Keratinocyte (primary cell): ENCODE results near the gene KRTAP5-4. TPM values are rescaled to one million over a fixed set of nuclear protein-coding genes. Genes with fewer than 3 reads are reported as not detected.

Source experiments
- DNase-seq: peaks from one replicate; pipeline ENCODE4 v3.0.0-alpha.2; 2011; ENCODE audit warnings: low read depth, missing footprints, low spot score
- FAIRE-seq: peaks from 2 replicates; lab custom pipeline; 2011; peaks lifted over from hg19 to GRCh38; lab: Jason Lieb, UNC
- H2AFZ ChIP-seq: 2 replicates; pipeline ENCODE4 v1.6.0; 2012; ENCODE audit warnings: low read length, control low read depth, inconsistent platforms; ENCODE audit not compliant: control insufficient read depth
- H3K27ac ChIP-seq: 2 replicates; pipeline ENCODE4 v1.5.1; 2011; ENCODE audit warnings: low read length; ENCODE audit not compliant: control insufficient read depth, insufficient read depth
- H3K27me3 ChIP-seq: 3 replicates; pipeline ENCODE4 v1.6.0; 2011; ENCODE audit warnings: low read length; ENCODE audit not compliant: control insufficient read depth, insufficient read depth; ENCODE audit errors: extremely low read depth
- H3K36me3 ChIP-seq, 2 experiments: 2 replicates in 1 of 2; 3 replicates in 1 of 2; pipeline ENCODE4 v1.5.1; 2011; ENCODE audit warnings: low read length in 2 of 2, mild to moderate bottlenecking in 1 of 2; ENCODE audit not compliant: control insufficient read depth in 2 of 2, insufficient read depth in 2 of 2; ENCODE audit errors: extremely low read depth in 1 of 2
- H3K4me1 ChIP-seq: 3 replicates; pipeline ENCODE4 v1.5.1; 2011; ENCODE audit warnings: low read length; ENCODE audit not compliant: control insufficient read depth, insufficient read depth; ENCODE audit errors: extremely low read depth
- H3K4me2 ChIP-seq: 3 replicates; pipeline ENCODE4 v1.6.0; 2011; ENCODE audit warnings: low read depth, low read length; ENCODE audit not compliant: control insufficient read depth, insufficient read depth; ENCODE audit errors: extremely low read depth
- H3K4me3 ChIP-seq, 3 experiments: fragments of 200-600 bp in 1 of 3; sonication (generic) in 1 of 3; 2 replicates in 2 of 3; 3 replicates in 1 of 3; pipeline ENCODE4 v1.5.1; 2011 to 2016; ENCODE audit warnings: low read length in 3 of 3, mild to moderate bottlenecking in 3 of 3, control low read depth in 2 of 3, inconsistent platforms in 1 of 3, low read depth in 1 of 3, mixed read lengths in 1 of 3, mixed run types in 1 of 3, moderate library complexity in 1 of 3; ENCODE audit not compliant: control insufficient read depth in 2 of 3, insufficient read depth in 2 of 3; ENCODE audit errors: extremely low read depth in 1 of 3
- H3K79me2 ChIP-seq: 2 replicates; pipeline ENCODE4 v1.6.0; 2012; ENCODE audit warnings: low read length; ENCODE audit not compliant: control insufficient read depth, insufficient read depth
- H3K9ac ChIP-seq: 3 replicates; pipeline ENCODE4 v1.6.0; 2011; ENCODE audit warnings: low read length; ENCODE audit not compliant: control insufficient read depth, insufficient read depth; ENCODE audit errors: extremely low read depth
- H3K9me1 ChIP-seq: 3 replicates; pipeline ENCODE4 v1.6.0; 2011; ENCODE audit warnings: low read length; ENCODE audit not compliant: control insufficient read depth, insufficient read depth; ENCODE audit errors: extremely low read depth
- H3K9me3 ChIP-seq: 2 replicates; pipeline ENCODE4 v1.5.1; 2012; ENCODE audit warnings: low read depth, low read length; ENCODE audit not compliant: control insufficient read depth
- H4K20me1 ChIP-seq: 3 replicates; pipeline ENCODE4 v1.6.0; 2011; ENCODE audit warnings: low read length; ENCODE audit not compliant: control insufficient read depth, insufficient read depth; ENCODE audit errors: extremely low read depth
- CTCF ChIP-seq, 3 experiments: IDR thresholded peaks in 1 of 3; conservative IDR thresholded peaks in 1 of 3; optimal IDR thresholded peaks in 1 of 3; 2 replicates in 2 of 3; 3 replicates in 1 of 3; pipeline versions ENCODE3 to v1.5.1; 2011; ENCODE audit warnings: low read length in 3 of 3, mild to moderate bottlenecking in 3 of 3, moderate library complexity in 2 of 3, control low read depth in 1 of 3, inconsistent platforms in 1 of 3; ENCODE audit not compliant: insufficient read depth in 2 of 3; ENCODE audit errors: extremely low read depth in 1 of 3
- EZH2 ChIP-seq: IDR thresholded peaks from one replicate; pipeline ENCODE4 v1.6.1; 2012; ENCODE audit warnings: inconsistent platforms, mild to moderate bottlenecking, low read length, moderate library complexity
- dilution Hi-C: fragments of 300-500 bp; cut with MboI; formaldehyde crosslinking; loops from one replicate; pipeline ENCODE4 v1.7.0; 2020; ENCODE audit warnings: low sequenced_read_pairs; ENCODE audit not compliant: extremely low pct_ligation_motif_present
- polyA plus RNA-seq, 5 experiments: library from polyadenylated mRNA; depleted of rRNA in 3 of 5; stranded (reverse) in 3 of 5; stranded (forward) in 1 of 5; unstranded in 1 of 5; fragments of >200 nt; gene quantifications; 1 replicate in 1 of 5; 2 replicates in 3 of 5; 3 replicates in 1 of 5; pipeline versions ENCODE4 v1.2.1 to v1.2.3, GENCODE V29; 2011 to 2012; ENCODE audit warnings: missing spikeins in 2 of 5, low read depth in 1 of 5, low replicate concordance in 1 of 5

Gene KRTAP5-4
- polyA plus RNA-seq, 1 donor (not counting 4 experiments of a cell fraction or from before 2014, with no cell fraction given), result not detected

- Histone ChIP-seq H3K9ac (no peak overlapping the region), H4K20me1 (no peaks in the 10 kb centered on the region), H3K4me3 (no peak overlapping the region), H3K4me1 (peaks cover 6% of the 10 kb centered on the region), H3K4me2 (no peak overlapping the region), H3K9me1 (no peaks in the 10 kb centered on the region), H3K9me3 (no peaks in the 10 kb centered on the region), H3K36me3 (no peaks in the 10 kb centered on the region), H3K27me3 (peaks cover 14% of the 10 kb centered on the region), H3K79me2 (no peaks in the 10 kb centered on the region), H2AFZ (no peak overlapping the region), H3K27ac (no peak overlapping the region)
- no peak for DNase-seq
- no peak for FAIRE-seq
- dilution Hi-C loops, result no loop called here
- TF ChIP-seq CTCF (optimal IDR thresholded peaks at IDR 0.05 in 1 of 3, IDR thresholded peaks at IDR 0.05 in 1 of 3, conservative IDR thresholded peaks at IDR 0.05 in 1 of 3; ENCODE audit: extremely low read depth in 1 of 3, insufficient read depth in 2 of 3, low read length in 3 of 3) (no peak), EZH2 (no peak)
Measured at GRCh38 chr11:1659506-1659905, 37.6 kb upstream of the KRTAP5-4 start.

GRCh38 chr11:1656670-1657069 lies 34.7 kb upstream of the KRTAP5-4 start:
- DNase-seq (no peak), FAIRE-seq (no peak)
- H3K36me3 ChIP-seq, result no peaks in the 10 kb centered on the region
- no peak overlapping the region for H3K4me3 ChIP-seq
- no peaks in the 10 kb centered on the region for H3K9me3 ChIP-seq
- H3K9ac ChIP-seq, result no peak overlapping the region
- H3K4me2 ChIP-seq, result no peak overlapping the region
- H3K9me1 ChIP-seq, result no peaks in the 10 kb centered on the region
- no peak overlapping the region for H3K27ac ChIP-seq
- peaks cover 6% of the 10 kb centered on the region for H3K4me1 ChIP-seq
- peaks cover 14% of the 10 kb centered on the region for H3K27me3 ChIP-seq
- no peak for TF ChIP-seq CTCF (optimal IDR thresholded peaks at IDR 0.05 in 1 of 3, IDR thresholded peaks at IDR 0.05 in 1 of 3, conservative IDR thresholded peaks at IDR 0.05 in 1 of 3; ENCODE audit: extremely low read depth in 1 of 3, insufficient read depth in 2 of 3, low read length in 3 of 3)
- TF ChIP-seq EZH2, result no peak
- no peaks in the 10 kb centered on the region for H3K79me2 ChIP-seq
- H2AFZ ChIP-seq, result no peak overlapping the region
- H4K20me1 ChIP-seq, result no peaks in the 10 kb centered on the region
- dilution Hi-C loops, result no loop called here
